Measurements from ENCODE around the gene NFU1. TPM values are rescaled to one million over a fixed set of nuclear protein-coding genes. Genes with fewer than 3 reads are reported as not detected.
A peak's percentile ranks its signal among the peaks of the same experiment; 100 is the strongest.

Gene NFU1
- total and polyA plus RNA-seq, 2 of the 13 experiments (the other 11 are each of a cell fraction or from before 2014, with no cell fraction given): 39.1 to 84.0 TPM

DNA sequence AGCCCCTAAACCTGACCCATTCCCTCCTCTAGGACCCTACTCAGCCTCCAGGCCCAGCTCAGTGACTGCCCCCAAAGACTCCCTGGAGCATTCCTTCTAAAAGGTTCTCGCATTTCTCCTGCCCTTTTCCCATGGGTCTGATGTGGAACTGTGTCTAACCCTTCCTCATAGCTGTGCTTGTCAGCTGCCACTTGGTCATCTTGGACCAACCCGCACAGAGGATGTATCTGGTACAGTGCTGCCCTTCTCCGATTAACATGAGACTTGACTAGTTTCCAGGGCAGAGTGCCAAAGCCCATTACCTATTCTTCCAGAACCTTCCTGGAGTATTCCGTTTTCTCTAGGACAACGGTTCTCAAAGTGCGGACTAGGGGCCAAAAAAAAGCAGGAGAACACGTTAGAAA, 518 bp upstream of the NFU1 start (continued):
- no peak for TF ChIP-seq IRX3 (CRISPR knock-in tag; IDR thresholded peaks at IDR 0.05; ENCODE audit: borderline replicate concordance, low read depth)
- peak; percentile 9; the same call in 1 of the 2 replicates for TF ChIP-seq NAIF1 (CRISPR knock-in tag; IDR thresholded peaks at IDR 0.05; ENCODE audit: borderline replicate concordance)
- no peak for TF ChIP-seq CREB1 (IDR thresholded peaks at IDR 0.05)
- peak; percentile 56; the same call in 1 of the 2 replicates for TF ChIP-seq CREB1 (CRISPR knock-in tag; IDR thresholded peaks at IDR 0.05)
- 0 out of 2 replicates have a peak, but pooled peaks have one; percentile 78 for TF ChIP-seq SMYD3 (CRISPR knock-in tag; IDR thresholded peaks at IDR 0.05)
- no peak for TF ChIP-seq ZNF333 (CRISPR knock-in tag; IDR thresholded peaks at IDR 0.05; ENCODE audit: borderline replicate concordance)
- TF ChIP-seq HNRNPUL1 (IDR thresholded peaks at IDR 0.05; ENCODE audit: low read depth, low read length): no peak
- no peak for TF ChIP-seq ATF7 (IDR thresholded peaks at IDR 0.05)
- TF ChIP-seq ATF7 (CRISPR knock-in tag; IDR thresholded peaks at IDR 0.05): peak; percentile 3; the same call in 1 of the 2 replicates
- peak; percentile 4; the same call in 1 of the 2 replicates for TF ChIP-seq GFI1 (CRISPR knock-in tag; IDR thresholded peaks at IDR 0.05; ENCODE audit: borderline replicate concordance)
- TF ChIP-seq CREM (IDR thresholded peaks at IDR 0.05): 0 out of 2 replicates have a peak, but pooled peaks have one; percentile 16
- no peak for TF ChIP-seq CREM (CRISPR knock-in tag; IDR thresholded peaks at IDR 0.05)
- TF ChIP-seq ZNF512B (CRISPR knock-in tag; IDR thresholded peaks at IDR 0.05; ENCODE audit: borderline replicate concordance): no peak; the same call in 1 of the 2 replicates
- TF ChIP-seq GABPA (IDR thresholded peaks at IDR 0.05; ENCODE audit: low read depth, low read length): no peak
- TF ChIP-seq GABPA (CRISPR knock-in tag; IDR thresholded peaks at IDR 0.05; ENCODE audit: low read depth): 0 out of 2 replicates have a peak, but pooled peaks have one; percentile 7
- peak; percentile 65; the same call in 1 of the 2 replicates for TF ChIP-seq THYN1 (CRISPR knock-in tag; IDR thresholded peaks at IDR 0.05; ENCODE audit: borderline replicate concordance, low read depth)

Measured in HepG2 (cell line).